Type B pancreatic cell (in vitro differentiated cells): ENCODE measurements around the gene GPM6B. TPM values are rescaled to one million over a fixed set of nuclear protein-coding genes. Genes with fewer than 3 reads are reported as not detected.
A peak's percentile ranks its signal among the peaks of the same experiment; 100 is the strongest.

ENCODE experiments used
- DNase-seq: peaks from one replicate; pipeline ENCODE4 v3.0.0; 2021; ENCODE audit warnings: mixed read lengths; ENCODE audit not compliant: unreplicated experiment; ENCODE audit errors: extremely low spot score
- H3K27ac Mint-ChIP-seq: 2 replicates; pipeline ENCODE4 v1.8.0; 2021; ENCODE audit warnings: mild to moderate bottlenecking, mixed read lengths
- H3K27me3 Mint-ChIP-seq: 2 replicates; pipeline ENCODE4 v1.8.0; 2021; ENCODE audit warnings: mixed read lengths
- H3K36me3 Mint-ChIP-seq: 2 replicates; pipeline ENCODE4 v1.8.0; 2021; ENCODE audit warnings: mixed read lengths
- H3K4me1 Mint-ChIP-seq: one replicate; pipeline ENCODE4 v1.8.0; 2021; ENCODE audit warnings: mixed read lengths; ENCODE audit not compliant: unreplicated experiment
- H3K4me3 Mint-ChIP-seq: 2 replicates; pipeline ENCODE4 v1.8.0; 2021; ENCODE audit warnings: mild to moderate bottlenecking, mixed read lengths
- H3K9me3 Mint-ChIP-seq: 2 replicates; pipeline ENCODE4 v1.8.0; 2021; ENCODE audit warnings: mixed read lengths
- CTCF ChIP-seq: fragments of 200-600 bp; sonication (generic); conservative IDR thresholded peaks from 2 replicates; pipeline ENCODE4 v1.5.0; 2021; ENCODE audit warnings: antibody characterized with exemption, mild to moderate bottlenecking
- total RNA-seq: library from RNA; stranded (reverse); gene quantifications from 2 replicates; pipeline ENCODE4 v1.2.1, GENCODE V29; 2021; ENCODE audit warnings: low replicate concordance

The GPM6B gene
- total RNA-seq, 1 donor from 2014 or later = 17.3 TPM

GRCh38 chrX:13764765-13765164 is 52.1 kb downstream of the GPM6B start:
- TF ChIP-seq CTCF = peak; percentile 68
- no peaks in the 10 kb centered on the region for H3K4me1 Mint-ChIP-seq
- DNase-seq = no peak

GRCh38 chrX:13764281-13764680 is 52.6 kb downstream of the GPM6B start:
- no peak for TF ChIP-seq CTCF
- H3K27me3 Mint-ChIP-seq = no peaks in the 10 kb centered on the region
- H3K36me3 Mint-ChIP-seq = peaks cover 24% of the 10 kb centered on the region
- H3K4me1 Mint-ChIP-seq = no peaks in the 10 kb centered on the region
- H3K27ac Mint-ChIP-seq = no peak overlapping the region
- no peak overlapping the region for H3K4me3 Mint-ChIP-seq
- H3K9me3 Mint-ChIP-seq = no peaks in the 10 kb centered on the region
- no peak for DNase-seq

More at GRCh38 chrX:13764765-13765164, 52.1 kb downstream of the GPM6B start:
- H3K27me3 Mint-ChIP-seq = no peaks in the 10 kb centered on the region
- no peak overlapping the region for H3K4me3 Mint-ChIP-seq
- no peak overlapping the region for H3K27ac Mint-ChIP-seq
- H3K9me3 Mint-ChIP-seq = no peaks in the 10 kb centered on the region
- peaks cover 27% of the 10 kb centered on the region for H3K36me3 Mint-ChIP-seq

- no peaks in the 10 kb centered on the region for H3K27me3 Mint-ChIP-seq
- DNase-seq = no peak
- H3K4me3 Mint-ChIP-seq = no peak overlapping the region
- H3K4me1 Mint-ChIP-seq = no peaks in the 10 kb centered on the region
- H3K36me3 Mint-ChIP-seq = peaks cover 17% of the 10 kb centered on the region
- no peak for TF ChIP-seq CTCF
- H3K9me3 Mint-ChIP-seq = no peaks in the 10 kb centered on the region
- H3K27ac Mint-ChIP-seq = no peak overlapping the region
These were observed 53.4 kb downstream of the GPM6B start for GRCh38 chrX:13763489-13763888.

GRCh38 chrX:13761606-13762414 is 55.1 kb downstream of the GPM6B start:
- Mint-ChIP-seq H3K27me3 (no peaks in the 10 kb centered on the region), H3K36me3 (peaks cover 21% of the 10 kb centered on the region), H3K4me3 (no peak overlapping the region), H3K27ac (no peak overlapping the region), H3K4me1 (no peaks in the 10 kb centered on the region), H3K9me3 (no peaks in the 10 kb centered on the region)
- DNase-seq = no peak
- no peak for TF ChIP-seq CTCF

GRCh38 chrX:13760426-13760825 is 56.5 kb downstream of the GPM6B start:
- Mint-ChIP-seq H3K9me3 (no peaks in the 10 kb centered on the region), H3K36me3 (peaks cover 9% of the 10 kb centered on the region), H3K4me1 (no peaks in the 10 kb centered on the region), H3K27me3 (no peaks in the 10 kb centered on the region), H3K4me3 (no peak overlapping the region), H3K27ac (no peak overlapping the region)
- DNase-seq = no peak
- no peak for TF ChIP-seq CTCF
